B cell (primary cell): ENCODE data around the gene TMEM222. TPM values are rescaled to one million over a fixed set of nuclear protein-coding genes. Genes with fewer than 3 reads are reported as not detected.

Source experiments
- ATAC-seq: fragments of 200-7000 bp; cut with Tn5 transposase; one replicate; pipeline ENCODE4 v1.10.0; 2021; ENCODE audit warnings: low read depth, mild to moderate bottlenecking, moderate number of reproducible peaks, moderate library complexity
- CTCF ChIA-PET: fragments of 350-600 bp; sonication (Branson Sonifier 250); formaldehyde crosslinking; loops from one replicate; lab custom pipeline; 2021; ENCODE audit warnings: antibody characterized with exemption, inconsistent platforms; lab: Charles Lee
- POLR2A ChIA-PET: fragments of 350-600 bp; sonication (Branson Sonifier 250); formaldehyde crosslinking; loops from one replicate; lab custom pipeline; 2021; ENCODE audit warnings: antibody characterized with exemption; lab: Charles Lee
- DNase-seq: peaks from one replicate; pipeline ENCODE4 v3.0.0; 2013
- H2AFZ ChIP-seq: 2 replicates; pipeline ENCODE4 v1.6.1; 2012; ENCODE audit warnings: mild to moderate bottlenecking, low read depth, low read length; ENCODE audit not compliant: insufficient read depth, poor library complexity, severe bottlenecking
- H3K27ac ChIP-seq, 2 donors: 1 replicate in 1 of 2; 2 replicates in 1 of 2; pipeline ENCODE4 v1.5.1; 2012 to 2013; ENCODE audit warnings: low read length in 2 of 2, mild to moderate bottlenecking in 2 of 2, moderate library complexity in 1 of 2
- H3K27me3 ChIP-seq, 4 experiments: fragments of 200-600 bp in 1 of 4; sonication (generic) in 1 of 4; replicated peaks in 1 of 4; 1 replicate in 2 of 4; 2 replicates in 2 of 4; pipeline versions ENCODE4 v1.6.1 to v1.7.0; 2013 to 2016; ENCODE audit warnings: low read length in 3 of 4, mild to moderate bottlenecking in 2 of 4, mixed read lengths in 1 of 4, moderate library complexity in 1 of 4; ENCODE audit not compliant: insufficient read depth in 4 of 4, control insufficient read depth in 3 of 4; ENCODE audit errors: control extremely low read depth in 1 of 4
- H3K36me3 ChIP-seq, 2 experiments: replicated peaks in 1 of 2; 1 replicate in 1 of 2; 2 replicates in 1 of 2; pipeline versions ENCODE4 v1.6.1 to v1.7.1; 2013; ENCODE audit warnings: low read length in 1 of 2; ENCODE audit not compliant: insufficient read depth in 2 of 2, control insufficient read depth in 1 of 2; ENCODE audit errors: control extremely low read depth in 1 of 2, extremely low read depth in 1 of 2
- H3K4me1 ChIP-seq, 2 donors: fragments of 200-600 bp in 1 of 2; sonication (generic) in 1 of 2; 1 replicate in 1 of 2; 2 replicates in 1 of 2; pipeline versions ENCODE4 v1.5.1 to v1.6.1; 2013 to 2017; ENCODE audit warnings: low read length in 2 of 2; ENCODE audit not compliant: control insufficient read depth in 2 of 2, insufficient read depth in 2 of 2
- H3K4me2 ChIP-seq: replicated peaks from 2 replicates; pipeline ENCODE3; 2012; ENCODE audit warnings: mild to moderate bottlenecking, low read depth, low read length; ENCODE audit not compliant: poor library complexity, severe bottlenecking
- H3K4me3 ChIP-seq, 5 experiments: fragments of 200-600 bp in 1 of 5; sonication (generic) in 1 of 5; 1 replicate in 3 of 5; 2 replicates in 2 of 5; pipeline versions ENCODE4 v1.5.1 to v1.7.0; 2011 to 2016; ENCODE audit warnings: low read length in 4 of 5, mild to moderate bottlenecking in 4 of 5, low read depth in 2 of 5, control low read depth in 1 of 5, moderate library complexity in 1 of 5; ENCODE audit not compliant: insufficient read depth in 1 of 5; ENCODE audit errors: control extremely low read depth in 1 of 5, extremely low read depth in 1 of 5
- H3K79me2 ChIP-seq: fragments of 200-600 bp; sonication (generic); one replicate; pipeline ENCODE4 v1.6.0; 2016; ENCODE audit warnings: low read length; ENCODE audit not compliant: control insufficient read depth, insufficient read depth
- H3K9ac ChIP-seq: fragments of 200-600 bp; sonication (generic); 2 replicates; pipeline ENCODE4 v1.6.1; 2017; ENCODE audit warnings: mild to moderate bottlenecking, low read length, moderate library complexity
- H3K9me3 ChIP-seq, 3 donors: one replicate each; pipeline versions ENCODE4 v1.6.1 to v1.7.1; 2013; ENCODE audit warnings: low read length in 2 of 3; ENCODE audit not compliant: control insufficient read depth in 2 of 3, insufficient read depth in 1 of 3; ENCODE audit errors: control extremely low read depth in 1 of 3
- H4K20me1 ChIP-seq: 2 replicates; pipeline ENCODE4 v1.6.0; 2012; ENCODE audit warnings: mild to moderate bottlenecking, low read length; ENCODE audit not compliant: insufficient read depth, control insufficient read depth, poor library complexity, severe bottlenecking
- H3K27ac Mint-ChIP-seq: one replicate; pipeline ENCODE4 v1.8.0; 2021; ENCODE audit warnings: mixed read lengths
- H3K27me3 Mint-ChIP-seq: one replicate; pipeline ENCODE4 v1.8.0; 2021; ENCODE audit warnings: mixed read lengths
- H3K4me1 Mint-ChIP-seq: one replicate; pipeline ENCODE4 v1.8.0; 2021; ENCODE audit warnings: mixed read lengths
- H3K4me3 Mint-ChIP-seq: one replicate; pipeline ENCODE4 v1.8.0; 2021; ENCODE audit warnings: mixed read lengths
- H3K9me3 Mint-ChIP-seq: one replicate; pipeline ENCODE4 v1.8.0; 2022; ENCODE audit warnings: mixed read lengths; ENCODE audit not compliant: insufficient read depth
- CTCF ChIP-seq: fragments of 200-600 bp; IDR thresholded peaks from one replicate; pipeline ENCODE4 v1.8.0; 2022; ENCODE audit warnings: antibody characterized with exemption, mild to moderate bottlenecking
- EZH2 ChIP-seq: IDR thresholded peaks from 2 replicates; pipeline ENCODE4 v1.6.1; 2012; ENCODE audit warnings: borderline replicate concordance, low read depth, mild to moderate bottlenecking, moderate library complexity, low read length; ENCODE audit not compliant: insufficient read depth, poor library complexity, severe bottlenecking
- WGBS: methylation state at CpG from one replicate; pipeline ENCODE4 v1.1.5; 2013; ENCODE audit warnings: missing lambda C conversion rate; ENCODE audit not compliant: insufficient coverage; 5-methylcytosine and 5-hydroxymethylcytosine counted together
- intact Hi-C: fragments of 100-400 bp; cut with micrococcal nuclease; formaldehyde crosslinking; loops from one replicate; pipeline ENCODE4 v1.10.0; 2022
- polyA plus RNA-seq: library from polyadenylated mRNA; depleted of rRNA; stranded (reverse); fragments of >200 nt; gene quantifications from 2 replicates; pipeline ENCODE4 v1.2.3, GENCODE V29; 2012
- total RNA-seq, 2 donors: library from RNA; stranded (reverse); fragments of 120-200 nt in 1 of 2; gene quantifications; 1 replicate in 1 of 2; 2 replicates in 1 of 2; pipeline versions ENCODE4 v1.2.3 to v1.2.4, GENCODE V29; 2013 to 2022

TMEM222 gene
- total and polyA plus RNA-seq, 2 donors (not counting 1 experiment from before 2014, with no cell fraction given) = 44.2 to 80.9 TPM

GRCh38 chr1:27353166-27353565 lies 31.2 kb downstream of the TMEM222 start:
- Histone ChIP-seq H4K20me1 (no peaks in the 10 kb centered on the region), H3K27me3 (no peaks in the 10 kb centered on the region), H2AFZ (no peak overlapping the region), H3K27ac (no peak overlapping the region), H3K36me3 (peaks cover 0 to 29% of the 10 kb centered on the region in 2 experiments), H3K4me3 (no peak overlapping the region), H3K4me2 (no peak overlapping the region), H3K9ac (no peak overlapping the region), H3K9me3 (no peaks in the 10 kb centered on the region), H3K4me1 (peaks cover 26 to 38% of the 10 kb centered on the region in 2 donors), H3K79me2 (peaks cover 12% of the 10 kb centered on the region)
- Mint-ChIP-seq H3K4me1 (peaks cover 28% of the 10 kb centered on the region), H3K9me3 (no peaks in the 10 kb centered on the region), H3K27me3 (no peaks in the 10 kb centered on the region), H3K27ac (no peak overlapping the region), H3K4me3 (no peak overlapping the region)
- ChIA-PET POLR2A (interaction anchor here (2.1 kb wide), 1 partner anchor 12 kb away, joined by 9 read pairs; the partner anchor contains the start of gene SYTL1), CTCF (interaction anchor here (0.8 to 11.1 kb wide), 7 partner anchors 12 to 254 kb away, joined by 3 to 135 read pairs (median 8); partner anchors contain the start of genes CD164L2, GPR3, MAP3K6 and SYTL1)
- DNase-seq (no peak), ATAC-seq (no peak)
- 93% methylated on average over 13 of the region's 13 CpGs for WGBS
- TF ChIP-seq CTCF (no peak), EZH2 (no peak)
- intact Hi-C loops = no loop called here

DNA sequence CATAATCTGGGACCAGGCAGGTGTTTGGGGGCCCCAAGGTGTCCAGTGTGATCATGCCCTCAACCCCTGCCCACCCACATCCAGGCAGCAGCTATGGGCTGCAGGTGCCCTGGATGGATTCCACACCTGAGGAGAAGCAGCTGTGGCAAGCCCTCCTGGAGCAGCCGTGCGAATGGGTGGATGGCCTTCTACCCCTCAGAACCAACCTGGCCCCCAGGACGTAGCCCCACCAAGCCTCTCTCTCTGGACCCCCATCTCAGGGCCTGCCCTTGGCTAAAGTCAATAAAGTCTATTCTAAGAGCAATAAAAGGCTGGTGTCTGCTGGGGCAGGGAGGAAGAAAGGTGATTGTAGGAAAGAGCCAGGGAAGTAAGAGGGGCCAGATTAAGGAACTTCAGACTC lies 31.7 kb downstream of the TMEM222 start:
- H3K27me3 ChIP-seq = no peaks in the 10 kb centered on the region
- no peaks in the 10 kb centered on the region for H3K9me3 ChIP-seq
- no peaks in the 10 kb centered on the region for H4K20me1 ChIP-seq
- 100% methylated on average over 2 of the region's 3 CpGs for WGBS
- H3K36me3 ChIP-seq = peaks cover 0 to 28% of the 10 kb centered on the region in 2 experiments
- Mint-ChIP-seq H3K27ac (peak overlapping the region; percentile 78), H3K9me3 (no peaks in the 10 kb centered on the region), H3K4me1 (peaks cover 29% of the 10 kb centered on the region), H3K4me3 (no peak overlapping the region), H3K27me3 (no peaks in the 10 kb centered on the region)
- intact Hi-C loops = no loop called here
- POLR2A ChIA-PET = interaction anchor here (0.7 to 2.1 kb wide), 4 partner anchors 12 to 274 kb away, joined by 4 to 10 read pairs (median 8); partner anchors contain the start of genes SYTL1 and WDTC1
- H3K27ac ChIP-seq = no peak overlapping the region
- no peak for ATAC-seq
- CTCF ChIA-PET = interaction anchor here (0.7 to 11.1 kb wide), 8 partner anchors 12 to 254 kb away, joined by 3 to 135 read pairs (median 6); partner anchors contain the start of genes CD164L2, GPR3, MAP3K6 and SYTL1
- H3K4me2 ChIP-seq = no peak overlapping the region
- no peak overlapping the region for H3K4me3 ChIP-seq
- peaks cover 12% of the 10 kb centered on the region for H3K79me2 ChIP-seq
- H3K9ac ChIP-seq = no peak overlapping the region
- TF ChIP-seq CTCF = no peak
- no peak for TF ChIP-seq EZH2
- H2AFZ ChIP-seq = no peak overlapping the region
- no peak for DNase-seq
- peaks cover 26 to 41% of the 10 kb centered on the region in 2 donors for H3K4me1 ChIP-seq
